ENCODE results near the gene KRT15.

The KRT15 gene

GRCh38 chr17:41523787-41524186 lies 5.1 kb upstream of the KRT15 start:
- DNase-seq: no peak

- DNase-seq: no peak
Measured at GRCh38 chr17:41523225-41523593, 4.5 kb upstream of the KRT15 start.

DNA sequence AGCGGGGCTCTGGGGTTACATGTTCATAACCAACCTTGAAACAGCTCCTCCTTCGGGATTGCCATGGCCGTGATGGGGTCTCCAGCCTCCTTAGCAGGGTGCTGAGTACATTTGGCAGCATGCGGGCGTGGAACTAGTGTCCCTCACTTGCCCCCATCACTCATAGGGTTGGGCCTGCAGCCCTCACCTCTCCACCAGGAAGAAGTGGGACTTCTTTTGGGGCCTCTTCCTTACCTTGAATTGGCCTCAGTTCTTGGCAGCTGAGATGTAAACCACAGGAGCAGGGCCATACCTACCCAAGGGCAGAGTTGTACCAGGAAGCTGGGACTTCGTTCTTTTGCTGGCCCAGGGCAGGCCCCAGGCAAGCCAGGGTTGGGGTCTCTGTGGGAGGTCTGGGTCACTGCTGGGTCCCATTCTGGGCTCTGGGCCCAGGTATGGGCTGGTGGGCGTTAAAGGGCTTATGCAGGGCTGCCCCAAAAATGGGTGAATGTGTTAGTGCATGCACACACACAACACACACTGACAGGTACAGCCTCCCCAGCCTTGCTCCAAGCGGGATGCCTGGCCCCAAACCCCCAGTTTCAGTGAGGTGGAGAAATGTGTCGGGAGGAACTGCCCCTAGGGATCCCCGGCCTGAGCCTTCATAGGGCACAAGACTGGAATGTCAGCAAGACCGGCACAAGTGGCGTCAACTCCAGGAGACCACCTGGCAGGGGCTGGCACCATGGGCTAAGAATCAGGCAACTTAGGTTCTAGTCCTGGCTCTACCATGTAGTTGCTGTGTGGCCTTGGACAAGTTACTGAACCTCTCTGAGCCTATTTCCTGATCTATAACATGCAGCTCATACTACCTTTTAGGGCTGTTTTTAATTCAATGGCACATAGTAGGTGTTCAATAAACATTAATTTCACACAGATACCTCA lies 3.9 kb upstream of the KRT15 start:
- no peak for DNase-seq

- DNase-seq: no peak
Measured at GRCh38 chr17:41521574-41522261, 3.0 kb upstream of the KRT15 start.

GRCh38 chr17:41520821-41521521 lies 2.3 kb upstream of the KRT15 start:
- no peak for DNase-seq

DNA sequence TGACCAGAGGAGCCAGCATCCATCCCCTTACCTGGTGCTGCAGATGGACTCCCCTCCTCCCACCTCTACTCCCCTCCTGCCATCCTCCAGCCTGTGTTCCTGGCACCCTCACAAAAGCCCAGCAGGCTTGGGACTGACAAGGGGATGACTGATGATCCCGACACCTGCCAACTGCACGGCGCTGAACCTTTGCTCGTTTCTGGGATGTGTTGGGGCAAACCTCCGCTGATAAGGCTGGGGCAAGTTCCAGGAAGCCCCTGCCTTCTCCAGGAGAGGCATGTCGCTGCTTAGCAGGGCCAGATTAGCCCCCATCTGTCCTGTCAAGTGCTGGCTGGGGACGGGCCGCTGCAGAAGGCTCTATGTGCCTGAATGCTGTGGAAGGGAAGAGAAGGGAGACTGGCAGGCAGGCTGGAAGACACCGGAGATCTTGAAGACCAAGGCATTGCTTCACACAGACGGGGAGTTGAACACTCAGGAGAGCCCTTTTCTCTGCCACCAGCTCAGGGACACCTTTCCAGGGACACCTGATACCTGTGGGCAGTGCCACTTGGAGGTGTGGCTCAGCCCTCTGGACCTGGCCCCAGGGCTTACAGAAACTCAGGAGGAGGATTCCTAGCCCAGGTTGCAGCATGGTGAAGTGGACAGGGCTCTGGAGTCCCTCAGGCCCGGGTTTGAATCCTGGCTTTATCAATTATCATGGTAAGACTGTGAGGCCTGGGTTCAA lies 973 bp upstream of the KRT15 start:
- DNase-seq: no peak

GRCh38 chr17:41518031-41518430 lies 659 bp downstream of the KRT15 start:
- no peak for DNase-seq

DNA sequence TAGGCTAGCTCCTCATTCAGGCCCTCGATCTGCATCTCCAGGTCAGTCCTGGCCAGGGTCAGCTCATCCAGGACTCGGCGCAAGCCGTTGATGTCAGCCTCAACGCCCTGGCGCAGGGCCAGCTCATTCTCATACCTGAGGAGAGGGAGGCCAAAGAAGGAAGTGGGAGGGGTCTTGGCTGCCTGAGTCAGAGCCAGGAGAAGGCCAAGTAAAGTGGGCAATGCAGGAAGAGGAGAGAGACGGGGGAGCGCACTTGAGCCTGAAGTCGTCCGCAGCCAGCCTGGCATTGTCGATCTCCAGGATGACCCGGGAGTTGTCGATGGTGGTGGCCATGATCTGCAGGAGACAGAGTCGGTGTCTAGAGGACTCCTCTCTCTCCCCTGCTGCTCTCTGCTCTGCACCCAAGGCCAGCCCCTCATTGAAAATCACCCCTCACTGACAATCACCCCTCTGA lies 1.8 kb downstream of the KRT15 start:
- DNase-seq: no peak

- no peak for DNase-seq
Measured at GRCh38 chr17:41516147-41516829, 2.4 kb downstream of the KRT15 start.

GRCh38 chr17:41513168-41513547 lies 5.5 kb downstream of the KRT15 start:
- DNase-seq: no peak

DNA sequence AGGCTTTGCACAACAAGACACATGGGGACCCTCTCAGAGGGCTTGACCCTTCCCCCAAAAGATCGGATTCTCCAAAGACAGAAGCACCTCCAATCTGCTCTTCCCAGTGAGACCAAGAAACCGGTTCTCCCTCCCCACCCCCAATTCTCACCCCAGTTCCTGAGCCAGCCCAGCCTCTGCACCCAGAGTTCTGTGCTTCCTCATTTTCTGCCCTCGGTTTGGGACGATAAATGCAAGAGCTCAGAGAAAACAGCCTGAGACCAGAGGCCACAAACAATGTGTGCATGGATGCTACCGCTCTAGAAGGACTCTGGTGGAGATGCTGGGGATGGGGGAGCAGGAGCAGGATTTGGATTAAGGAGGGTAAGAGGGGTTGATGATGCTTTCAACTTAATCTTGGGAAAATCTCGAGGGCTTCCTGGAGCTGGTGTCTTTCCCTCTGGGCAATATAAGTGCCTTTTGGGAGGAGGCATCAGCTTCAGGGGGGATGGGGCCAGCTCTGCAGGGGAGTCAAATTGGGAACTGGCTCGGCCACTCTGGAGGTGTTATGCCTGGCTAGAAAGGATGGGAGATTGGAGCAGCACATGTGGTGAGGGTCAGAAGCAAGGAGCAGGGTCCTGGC lies 6.0 kb downstream of the KRT15 start:
- no peak for DNase-seq

DNA sequence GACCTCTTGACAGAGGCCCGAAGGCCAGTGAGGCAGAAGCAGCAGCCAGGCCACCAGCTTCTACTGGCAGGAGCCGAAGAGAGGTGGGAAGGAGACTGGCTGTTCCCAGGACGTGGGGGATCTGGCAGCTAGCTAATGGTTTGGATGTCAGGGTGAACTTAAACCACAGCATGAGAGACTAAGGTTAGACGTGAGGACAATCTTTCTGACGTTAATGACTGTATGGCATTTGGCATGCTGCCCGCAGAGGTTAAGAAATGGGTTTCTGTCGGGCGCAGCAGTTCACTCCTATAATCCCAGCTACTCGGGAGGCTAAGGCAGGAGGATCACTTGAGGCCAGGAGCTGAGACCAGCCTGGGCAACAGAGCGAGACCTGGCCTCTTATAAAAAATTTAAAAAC lies 7.0 kb downstream of the KRT15 start:
- DNase-seq: no peak

DNA sequence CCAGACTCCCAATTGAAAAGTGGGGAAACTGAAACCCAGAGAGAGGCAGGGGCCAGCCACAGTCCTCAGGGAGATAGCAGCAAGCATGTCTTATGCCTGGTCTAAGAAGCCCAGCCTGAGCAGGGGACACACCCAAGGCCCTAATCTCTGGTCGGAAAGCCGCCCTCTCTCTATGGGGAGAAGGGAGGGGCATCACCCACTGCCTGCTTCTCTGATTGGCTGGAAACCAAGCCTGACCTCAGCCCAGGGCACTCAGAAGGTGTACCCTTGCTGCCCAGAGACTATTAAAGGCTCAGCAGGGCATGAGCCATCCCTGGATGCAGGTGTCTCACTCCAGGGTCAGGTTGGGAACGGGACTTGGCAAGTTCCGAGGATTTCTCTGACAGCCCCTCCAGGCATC lies 7.6 kb downstream of the KRT15 start:
- no peak for DNase-seq

DNA sequence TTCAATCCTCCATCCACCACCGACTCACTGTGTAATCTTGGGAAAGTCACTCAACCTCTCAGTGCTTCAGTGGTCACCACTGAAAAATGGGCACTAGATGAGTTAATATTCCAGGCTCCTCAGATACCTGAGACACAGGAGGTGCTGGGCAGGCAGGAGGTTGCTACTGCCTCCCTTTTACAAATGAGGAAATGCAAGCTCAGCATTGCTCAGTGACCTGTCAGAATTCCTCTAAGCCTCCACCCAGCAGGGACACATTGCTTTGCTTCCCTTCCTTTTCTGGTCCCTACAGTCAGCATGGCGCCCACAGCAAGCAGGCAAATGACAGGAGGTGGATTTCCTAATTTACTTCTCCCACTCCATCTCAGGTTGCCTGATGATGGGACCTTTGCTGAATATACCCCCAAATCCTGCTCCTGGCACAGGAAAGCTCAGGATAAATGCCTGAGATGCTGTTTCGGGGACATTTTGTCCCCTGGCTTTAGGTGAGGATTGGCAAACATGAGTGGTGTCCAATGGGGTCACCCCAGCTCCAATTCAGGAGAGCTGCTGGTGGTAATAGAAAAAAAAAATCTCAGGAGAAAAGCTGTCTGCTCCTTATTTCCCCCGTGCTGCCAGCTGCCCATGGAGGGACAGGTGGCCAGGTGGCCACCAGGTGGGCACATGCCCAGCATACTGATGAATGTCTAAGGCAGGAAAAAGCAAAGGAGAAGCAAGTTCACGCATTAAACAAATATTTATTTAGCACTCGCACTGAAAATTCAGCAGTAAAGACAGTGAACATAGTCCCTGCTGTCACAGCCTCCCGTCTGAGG lies 8.2 kb downstream of the KRT15 start:
- DNase-seq: no peak

DNA sequence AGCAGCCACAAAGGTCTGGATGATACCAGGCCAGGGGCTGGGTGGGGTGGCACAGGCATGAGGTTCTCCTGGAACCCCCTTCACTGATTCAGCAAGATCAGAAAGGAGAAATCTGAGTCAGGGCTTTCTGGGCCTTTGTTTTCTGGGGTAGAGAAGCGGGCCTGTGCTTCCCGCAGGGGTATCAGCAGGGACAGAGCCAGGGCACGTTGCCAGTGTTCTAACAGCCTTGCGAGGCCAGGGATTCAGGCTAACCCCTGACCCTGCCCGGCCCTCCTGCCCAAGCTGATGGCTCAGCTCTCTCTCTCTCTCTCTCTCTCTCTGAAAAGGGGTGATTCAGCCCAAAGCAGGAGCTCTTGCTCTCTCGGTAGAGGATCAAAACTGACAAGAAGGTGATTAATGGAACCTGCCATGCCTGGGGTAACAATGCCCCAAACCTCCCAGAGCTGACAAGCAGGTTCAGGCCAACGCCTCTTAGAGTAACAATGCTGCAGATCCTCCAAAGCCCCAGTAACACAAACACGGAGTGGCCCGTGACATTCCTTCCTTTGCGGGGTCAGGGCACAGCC lies 11.3 kb downstream of the KRT15 start:
- DNase-seq: no peak

GRCh38 chr17:41505809-41506767 lies 12.6 kb downstream of the KRT15 start:
- DNase-seq: no peak

GRCh38 chr17:41505007-41505808 lies 13.5 kb downstream of the KRT15 start, which contains the start of gene KRT13:
KRT13 (minus strand) TSS chr17:41505612; CDS start chr17:41505550, 62 bp downstream.
- no peak for DNase-seq

- no peak for DNase-seq
Measured at GRCh38 chr17:41504246-41504977, 14.3 kb downstream of the KRT15 start.

Measured in Kasumi-1 (cell line).